ENCODE measurements around the gene ABCC8. TPM values are rescaled to one million over a fixed set of nuclear protein-coding genes. Genes with fewer than 3 reads are reported as not detected.

ABCC8 gene
- total and polyA plus RNA-seq, 2 experiments from 2014 or later = not detected

- H3F3A ChIP-seq (ENCODE audit: insufficient read depth) = peaks cover 28% of the 10 kb centered on the region
- H4K20me1 ChIP-seq (ENCODE audit: insufficient read depth) = no peaks in the 10 kb centered on the region
- no peaks in the 10 kb centered on the region for H3K9me2 ChIP-seq (ENCODE audit: insufficient read depth)
- 89 to 92% methylated on average over 7 of the region's 7 CpGs for WGBS, 2 experiments (ENCODE audit: low coverage in 1 of 2, low lambda C conversion rate in 2 of 2, missing lambda C conversion rate in 2 of 2)
- no peaks in the 10 kb centered on the region for H3K27me3 ChIP-seq (replicated peaks; ENCODE audit: insufficient read depth)
- H3K36me3 ChIP-seq (ENCODE audit: low read depth) = no peaks in the 10 kb centered on the region
- H3K79me2 ChIP-seq (ENCODE audit: insufficient read depth) = no peaks in the 10 kb centered on the region
- in situ Hi-C loops (cut with MboI) = no loop called here
- no peak overlapping the region for H3K9ac ChIP-seq
- H3K27ac ChIP-seq = no peak overlapping the region
- DNase-seq = peak; percentile 48
- H3K4me3 ChIP-seq = no peak overlapping the region
- no peaks in the 10 kb centered on the region for H3K9me3 ChIP-seq (ENCODE audit: low read depth)
- TF ChIP-seq EZH2phosphoT487 (IDR thresholded peaks at IDR 0.05; ENCODE audit: insufficient read depth, low read depth) = no peak
- TF ChIP-seq EZH2 (IDR thresholded peaks at IDR 0.05; ENCODE audit: insufficient read depth, poor library complexity, severe bottlenecking) = no peak
- no peak overlapping the region for H3K4me2 ChIP-seq (ENCODE audit: unreplicated experiment)
- peaks cover 9% of the 10 kb centered on the region; the same call in 1 of the 2 replicates for H3K4me1 ChIP-seq (ENCODE audit: insufficient read depth)
- H2AFZ ChIP-seq = no peak overlapping the region
These were observed 126.0 kb downstream of the ABCC8 start for GRCh38 chr11:17350455-17351171.

- Histone ChIP-seq H3K27ac (no peak overlapping the region), H3K27me3 (replicated peaks; ENCODE audit: insufficient read depth) (no peaks in the 10 kb centered on the region), H3K4me1 (ENCODE audit: insufficient read depth) (peaks cover 13% of the 10 kb centered on the region), H3F3A (ENCODE audit: insufficient read depth) (peaks cover 25% of the 10 kb centered on the region), H3K36me3 (ENCODE audit: low read depth) (no peaks in the 10 kb centered on the region), H3K4me3 (no peak overlapping the region), H3K4me2 (ENCODE audit: unreplicated experiment) (no peak overlapping the region), H3K9me2 (ENCODE audit: insufficient read depth) (no peaks in the 10 kb centered on the region), H4K20me1 (ENCODE audit: insufficient read depth) (no peaks in the 10 kb centered on the region), H3K9ac (no peak overlapping the region), H2AFZ (no peak overlapping the region), H3K79me2 (ENCODE audit: insufficient read depth) (no peaks in the 10 kb centered on the region), H3K9me3 (ENCODE audit: low read depth) (no peaks in the 10 kb centered on the region)
- TF ChIP-seq EZH2 (IDR thresholded peaks at IDR 0.05; ENCODE audit: insufficient read depth, poor library complexity, severe bottlenecking) (no peak), EZH2phosphoT487 (IDR thresholded peaks at IDR 0.05; ENCODE audit: insufficient read depth, low read depth) (no peak)
- WGBS, 2 experiments (ENCODE audit: low coverage in 1 of 2, low lambda C conversion rate in 2 of 2, missing lambda C conversion rate in 2 of 2) = 15 to 21% methylated on average over 1 of the region's 1 CpG
- peak; percentile 52 for DNase-seq
- in situ Hi-C loops (cut with MboI) = no loop called here
These were observed 129.0 kb downstream of the ABCC8 start for GRCh38 chr11:17347676-17348075.

- no peaks in the 10 kb centered on the region for H3K9me2 ChIP-seq (ENCODE audit: insufficient read depth)
- no peaks in the 10 kb centered on the region for H4K20me1 ChIP-seq (ENCODE audit: insufficient read depth)
- H3K4me1 ChIP-seq (ENCODE audit: insufficient read depth) = peaks cover 8% of the 10 kb centered on the region
- peaks cover 15% of the 10 kb centered on the region for H3F3A ChIP-seq (ENCODE audit: insufficient read depth)
- no peaks in the 10 kb centered on the region for H3K27me3 ChIP-seq (replicated peaks; ENCODE audit: insufficient read depth)
- TF ChIP-seq EZH2phosphoT487 (IDR thresholded peaks at IDR 0.05; ENCODE audit: insufficient read depth, low read depth) = no peak
- TF ChIP-seq EZH2 (IDR thresholded peaks at IDR 0.05; ENCODE audit: insufficient read depth, poor library complexity, severe bottlenecking) = no peak
- no peak overlapping the region for H3K4me3 ChIP-seq
- no peaks in the 10 kb centered on the region for H3K79me2 ChIP-seq (ENCODE audit: insufficient read depth)
- in situ Hi-C loops (cut with MboI) = no loop called here
- 18 to 27% methylated on average over 1 of the region's 1 CpG for WGBS, 2 experiments (ENCODE audit: low coverage in 1 of 2, low lambda C conversion rate in 2 of 2, missing lambda C conversion rate in 2 of 2)
- H3K4me2 ChIP-seq (ENCODE audit: unreplicated experiment) = peak overlapping the region; percentile 34
- peak; percentile 93 for DNase-seq
- H2AFZ ChIP-seq = no peak overlapping the region
- no peaks in the 10 kb centered on the region for H3K9me3 ChIP-seq (ENCODE audit: low read depth)
- no peaks in the 10 kb centered on the region for H3K36me3 ChIP-seq (ENCODE audit: low read depth)
- H3K27ac ChIP-seq = peak overlapping the region; percentile 59
- peak overlapping the region; percentile 45 for H3K9ac ChIP-seq
These were observed 132.7 kb downstream of the ABCC8 start for GRCh38 chr11:17343907-17344306.

- Histone ChIP-seq H3K27me3 (replicated peaks; ENCODE audit: insufficient read depth) (no peaks in the 10 kb centered on the region), H3K9me3 (ENCODE audit: low read depth) (no peaks in the 10 kb centered on the region), H3K79me2 (ENCODE audit: insufficient read depth) (no peaks in the 10 kb centered on the region), H3K36me3 (ENCODE audit: low read depth) (no peaks in the 10 kb centered on the region), H3K4me1 (ENCODE audit: insufficient read depth) (peaks cover 8% of the 10 kb centered on the region), H2AFZ (no peak overlapping the region), H3K4me2 (ENCODE audit: unreplicated experiment) (no peak overlapping the region), H3F3A (ENCODE audit: insufficient read depth) (peaks cover 15% of the 10 kb centered on the region), H4K20me1 (ENCODE audit: insufficient read depth) (no peaks in the 10 kb centered on the region), H3K27ac (peak overlapping the region; percentile 59), H3K9me2 (ENCODE audit: insufficient read depth) (no peaks in the 10 kb centered on the region), H3K4me3 (no peak overlapping the region), H3K9ac (peak overlapping the region; percentile 45; the same call in 1 of the 2 replicates)
- 90 to 98% methylated on average over 2 of the region's 2 CpGs for WGBS, 2 experiments (ENCODE audit: low coverage in 1 of 2, low lambda C conversion rate in 2 of 2, missing lambda C conversion rate in 2 of 2)
- no peak for TF ChIP-seq EZH2phosphoT487 (IDR thresholded peaks at IDR 0.05; ENCODE audit: insufficient read depth, low read depth)
- TF ChIP-seq EZH2 (IDR thresholded peaks at IDR 0.05; ENCODE audit: insufficient read depth, poor library complexity, severe bottlenecking) = no peak
- in situ Hi-C loops (cut with MboI) = no loop called here
- DNase-seq = peak; percentile 13
These were observed 133.4 kb downstream of the ABCC8 start for GRCh38 chr11:17343257-17343656.

Other genes starting within 250 kb of the ABCC8 start
- gene NUCB2, start 200.1 kb downstream of the ABCC8 start, total RNA-seq (2014; rRNA removed; shearing (Covaris generic)) = 71.5 and 95.0 TPM in 2 replicates
- gene NUCB2, start 200.1 kb downstream of the ABCC8 start, polyA plus RNA-seq (2016; fragmentation: Nextera tagmentation; extraction: Ambion mirVana) = 232 and 246 TPM in 2 replicates
- gene NCR3LG1, start 125.0 kb downstream of the ABCC8 start, total RNA-seq (2014; rRNA removed; shearing (Covaris generic)) = 1.3 and 5.1 TPM in 2 replicates
- 0.83 and 1.0 TPM in 2 replicates for gene NCR3LG1, start 125.0 kb downstream of the ABCC8 start, polyA plus RNA-seq (2016; fragmentation: Nextera tagmentation; extraction: Ambion mirVana)
- not detected in 2 replicates for gene KCNJ11, start 88.2 kb downstream of the ABCC8 start, total RNA-seq (2014; rRNA removed; shearing (Covaris generic))
- not detected in 2 replicates for gene KCNJ11, start 88.2 kb downstream of the ABCC8 start, polyA plus RNA-seq (2016; fragmentation: Nextera tagmentation; extraction: Ambion mirVana)
- gene USH1C, start 67.6 kb upstream of the ABCC8 start, total RNA-seq (2014; rRNA removed; shearing (Covaris generic)) = not detected in 2 replicates
- gene USH1C, start 67.6 kb upstream of the ABCC8 start, polyA plus RNA-seq (2016; fragmentation: Nextera tagmentation; extraction: Ambion mirVana) = not detected in 2 replicates
- gene OTOG, start 70.4 kb upstream of the ABCC8 start, total RNA-seq (2014; rRNA removed; shearing (Covaris generic)) = not detected in 2 replicates
- gene OTOG, start 70.4 kb upstream of the ABCC8 start, polyA plus RNA-seq (2016; fragmentation: Nextera tagmentation; extraction: Ambion mirVana) = not detected in 2 replicates
- gene MYOD1, start 242.7 kb upstream of the ABCC8 start, total RNA-seq (2014; rRNA removed; shearing (Covaris generic)) = not detected in 2 replicates
- gene MYOD1, start 242.7 kb upstream of the ABCC8 start, polyA plus RNA-seq (2016; fragmentation: Nextera tagmentation; extraction: Ambion mirVana) = not detected in 2 replicates

All from GM23248 (cell line).